Large intestine (tissue), 1 donor: ENCODE data around the gene RIMBP2. TPM values are rescaled to one million over a fixed set of nuclear protein-coding genes. Genes with fewer than 3 reads are reported as not detected.

Experiments used
- polyA plus RNA-seq: library from polyadenylated mRNA; unstranded; fragments of 120-200 nt; gene quantifications from one replicate; pipeline ENCODE4 v1.2.1, GENCODE V29; 2013

RIMBP2 gene
- polyA plus RNA-seq, 1 donor = 22.7 TPM

Other genes with a start within 250 kb of the RIMBP2 start
- gene STX2, start 123.0 kb upstream of the RIMBP2 start, polyA plus RNA-seq = 18.4 TPM
- gene RAN, start 155.8 kb upstream of the RIMBP2 start, polyA plus RNA-seq = 554 TPM
- gene ADGRD1, start 237.6 kb upstream of the RIMBP2 start, polyA plus RNA-seq = 84.8 TPM